Loucy (cell line): Measurements from ENCODE around the gene ROBO1.

Experiments
- CTCF ChIP-seq: fragments of 200-600 bp; sonication (generic); conservative IDR thresholded peaks from 2 replicates; pipeline ENCODE4 v1.5.1; 2014; ENCODE audit warnings: mild to moderate bottlenecking, antibody characterized with exemption, low read length
- EZH2phosphoT487 ChIP-seq: fragments of 200-600 bp; IDR thresholded peaks from 2 replicates; pipeline ENCODE4 v1.6.1; 2018; ENCODE audit warnings: antibody characterized with exemption, mild to moderate bottlenecking, moderate library complexity, borderline replicate concordance

DNA sequence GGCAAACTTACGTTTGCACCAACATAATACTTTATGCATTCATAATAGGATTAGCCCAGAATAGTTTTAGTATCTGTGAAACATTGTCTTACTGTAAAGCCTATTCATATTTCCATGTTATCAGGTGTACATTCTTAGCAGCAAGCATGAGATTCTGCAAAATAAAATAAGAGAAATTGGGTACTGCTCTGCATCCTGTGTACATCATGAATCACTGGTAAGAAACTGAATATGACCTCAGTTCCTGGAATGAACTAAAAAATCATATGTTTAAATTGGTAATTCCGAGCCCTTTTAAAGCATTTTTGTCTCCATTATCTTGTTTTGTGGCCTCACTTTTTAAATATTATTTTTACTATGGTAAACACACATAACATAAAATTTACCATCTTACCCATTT is 605.1 kb downstream of the ROBO1 start:
- TF ChIP-seq CTCF (no peak), EZH2phosphoT487 (no peak)
